Testis (tissue), 3 donors: ENCODE measurements around the gene UVSSA. TPM values are rescaled to one million over a fixed set of nuclear protein-coding genes. Genes with fewer than 3 reads are reported as not detected.

Experiments used
- DNase-seq: peaks from one replicate; pipeline ENCODE4 v3.0.0-alpha.2; 2019
- H3K27ac ChIP-seq, 2 donors: fragments of 200-600 bp; sonication (generic); one replicate each; pipeline ENCODE4 v1.5.1; 2019
- H3K27me3 ChIP-seq: fragments of 200-600 bp; sonication (generic); one replicate; pipeline ENCODE4 v1.5.1; 2019
- H3K36me3 ChIP-seq: fragments of 200-600 bp; sonication (generic); one replicate; pipeline ENCODE4 v1.5.1; 2017; ENCODE audit warnings: low read depth; ENCODE audit errors: missing control alignments
- H3K4me1 ChIP-seq: fragments of 200-600 bp; sonication (generic); one replicate; pipeline ENCODE4 v1.5.1; 2019
- H3K4me3 ChIP-seq, 2 donors: fragments of 200-600 bp; sonication (generic); one replicate each; pipeline ENCODE4 v1.5.1; 2017 to 2019
- H3K9me3 ChIP-seq: fragments of 200-600 bp; sonication (generic); one replicate; pipeline ENCODE4 v1.5.1; 2017
- POLR2A ChIP-seq: fragments of 450-650 bp; IDR thresholded peaks from one replicate; pipeline ENCODE4 v1.6.1; 2017; ENCODE audit warnings: antibody characterized with exemption, mild to moderate bottlenecking, moderate library complexity
- WGBS, 2 donors: methylation state at CpG; one replicate each; pipeline ENCODE4 v1.1.5; 2018; 5-methylcytosine and 5-hydroxymethylcytosine counted together
- intact Hi-C: fragments of 100-400 bp; cut with DNase I; formaldehyde crosslinking; loops from one replicate; pipeline ENCODE4 v1.15.1; 2023; ENCODE audit warnings: low total_unique reads
- polyA plus RNA-seq: library from polyadenylated mRNA; stranded (reverse); fragments of 350-450 nt; fragmentation: Illumina TruSeq; extraction: RNeasy Lipid Tissue Mini Kit (QIAGEN cat#74804); gene quantifications from one replicate; pipeline ENCODE4 v1.2.3, GENCODE V29; 2014; ENCODE audit warnings: low read depth, low replicate concordance; ENCODE audit not compliant: insufficient read depth
- total RNA-seq, 2 donors: library from RNA; depleted of rRNA; stranded (reverse); fragments of >200 nt; gene quantifications; one replicate each; pipeline ENCODE4 v1.2.3, GENCODE V29; 2016
- TF ChIP-seq, protein P1 (sequence below), 3 experiments: fragments of 450-650 bp in 2 of 3; fragments of 200-600 bp in 1 of 3; sonication (generic) in 1 of 3; IDR thresholded peaks; one replicate each; pipeline ENCODE4 v1.5.1; 2016 to 2019; ENCODE audit warnings: antibody characterized with exemption in 3 of 3, mild to moderate bottlenecking in 2 of 3, moderate library complexity in 1 of 3

UVSSA gene
- total and polyA plus RNA-seq, 3 donors from 2014 or later: 35.8 to 94.6 (median 71.5) TPM

DNA sequence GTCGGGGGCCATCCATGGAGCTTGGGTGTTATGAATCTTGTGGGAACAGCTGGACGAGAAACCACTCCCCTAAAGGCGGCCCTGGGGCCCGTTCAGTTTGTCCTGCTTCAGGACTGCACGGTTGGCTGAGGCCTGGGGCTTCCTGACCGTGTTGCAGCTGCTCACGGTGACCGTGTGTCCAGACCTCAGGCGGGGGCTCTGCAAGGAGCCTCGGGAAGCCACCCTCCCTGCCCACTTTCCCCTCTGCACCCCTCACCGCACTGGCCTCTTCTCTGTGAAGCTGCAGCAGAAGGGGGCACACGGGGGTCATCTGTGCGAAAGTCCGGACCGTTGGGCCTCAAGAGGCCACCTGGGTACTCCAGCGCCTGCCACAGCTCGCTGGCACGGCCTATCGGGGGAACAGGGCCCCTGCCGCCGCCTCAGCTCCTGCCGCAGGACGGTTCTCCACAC, 29.4 kb downstream of the UVSSA start:
- H3K27ac ChIP-seq: no peak overlapping the region
- intact Hi-C loops: no loop called here
- H3K4me3 ChIP-seq: no peak overlapping the region
- WGBS, 2 donors: 93 to 95% methylated on average over 14 to 23 of the region's 23 CpGs
- TF ChIP-seq, protein P1, sequence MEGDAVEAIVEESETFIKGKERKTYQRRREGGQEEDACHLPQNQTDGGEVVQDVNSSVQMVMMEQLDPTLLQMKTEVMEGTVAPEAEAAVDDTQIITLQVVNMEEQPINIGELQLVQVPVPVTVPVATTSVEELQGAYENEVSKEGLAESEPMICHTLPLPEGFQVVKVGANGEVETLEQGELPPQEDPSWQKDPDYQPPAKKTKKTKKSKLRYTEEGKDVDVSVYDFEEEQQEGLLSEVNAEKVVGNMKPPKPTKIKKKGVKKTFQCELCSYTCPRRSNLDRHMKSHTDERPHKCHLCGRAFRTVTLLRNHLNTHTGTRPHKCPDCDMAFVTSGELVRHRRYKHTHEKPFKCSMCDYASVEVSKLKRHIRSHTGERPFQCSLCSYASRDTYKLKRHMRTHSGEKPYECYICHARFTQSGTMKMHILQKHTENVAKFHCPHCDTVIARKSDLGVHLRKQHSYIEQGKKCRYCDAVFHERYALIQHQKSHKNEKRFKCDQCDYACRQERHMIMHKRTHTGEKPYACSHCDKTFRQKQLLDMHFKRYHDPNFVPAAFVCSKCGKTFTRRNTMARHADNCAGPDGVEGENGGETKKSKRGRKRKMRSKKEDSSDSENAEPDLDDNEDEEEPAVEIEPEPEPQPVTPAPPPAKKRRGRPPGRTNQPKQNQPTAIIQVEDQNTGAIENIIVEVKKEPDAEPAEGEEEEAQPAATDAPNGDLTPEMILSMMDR (IDR thresholded peaks at IDR 0.05): no peak
- no peak for TF ChIP-seq POLR2A
- H3K9me3 ChIP-seq: no peaks in the 10 kb centered on the region
- H3K27me3 ChIP-seq: no peaks in the 10 kb centered on the region
- no peaks in the 10 kb centered on the region for H3K36me3 ChIP-seq
- DNase-seq: no peak
- H3K4me1 ChIP-seq: no peaks in the 10 kb centered on the region

DNA sequence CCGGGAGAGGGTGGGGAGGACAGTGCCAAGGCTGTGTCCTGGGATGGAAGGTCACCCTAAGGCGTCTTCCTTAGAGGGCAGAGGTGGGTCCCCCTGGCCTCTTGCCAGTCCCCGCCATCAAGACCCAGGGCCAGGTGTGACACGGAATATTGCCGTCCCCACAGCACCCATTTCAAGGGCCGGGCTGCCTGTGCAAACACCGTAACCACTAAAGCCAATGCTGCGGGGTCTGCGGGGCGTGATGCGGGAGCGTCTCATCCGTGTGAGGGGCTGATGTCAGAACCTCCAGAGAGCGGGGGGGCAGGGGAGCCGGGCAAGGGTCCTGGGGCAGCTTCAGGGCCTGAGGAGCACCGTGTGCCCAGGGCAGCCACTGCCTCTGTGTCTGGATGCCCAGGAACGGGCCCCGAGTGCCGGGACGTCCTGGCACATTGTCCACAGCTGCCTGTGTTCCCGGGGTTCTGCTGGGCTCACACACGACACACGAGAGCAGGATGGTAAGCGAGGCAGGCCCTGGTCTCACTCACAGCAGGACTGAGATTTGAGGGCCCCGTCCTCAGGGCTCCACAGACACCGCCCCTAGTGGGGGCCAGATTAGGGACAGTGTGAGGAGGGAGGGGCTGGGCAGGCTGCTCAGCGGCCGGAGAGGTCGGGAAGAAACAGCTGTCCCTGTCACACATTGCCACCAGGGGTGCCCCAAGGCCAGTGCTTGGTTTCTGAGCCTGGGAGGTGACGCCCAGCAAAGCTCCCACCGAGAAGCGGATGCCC, 30.0 kb downstream of the UVSSA start:
- no peak for TF ChIP-seq POLR2A
- TF ChIP-seq, protein P1 (IDR thresholded peaks at IDR 0.05): no peak
- H3K27ac ChIP-seq: no peak overlapping the region
- H3K4me1 ChIP-seq: no peaks in the 10 kb centered on the region
- no peaks in the 10 kb centered on the region for H3K27me3 ChIP-seq
- intact Hi-C loops: no loop called here
- no peaks in the 10 kb centered on the region for H3K36me3 ChIP-seq
- 95 to 100% methylated on average over 5 to 32 of the region's 32 CpGs for WGBS, 2 donors
- no peak overlapping the region for H3K4me3 ChIP-seq
- no peak for DNase-seq
- H3K9me3 ChIP-seq: no peaks in the 10 kb centered on the region

DNA sequence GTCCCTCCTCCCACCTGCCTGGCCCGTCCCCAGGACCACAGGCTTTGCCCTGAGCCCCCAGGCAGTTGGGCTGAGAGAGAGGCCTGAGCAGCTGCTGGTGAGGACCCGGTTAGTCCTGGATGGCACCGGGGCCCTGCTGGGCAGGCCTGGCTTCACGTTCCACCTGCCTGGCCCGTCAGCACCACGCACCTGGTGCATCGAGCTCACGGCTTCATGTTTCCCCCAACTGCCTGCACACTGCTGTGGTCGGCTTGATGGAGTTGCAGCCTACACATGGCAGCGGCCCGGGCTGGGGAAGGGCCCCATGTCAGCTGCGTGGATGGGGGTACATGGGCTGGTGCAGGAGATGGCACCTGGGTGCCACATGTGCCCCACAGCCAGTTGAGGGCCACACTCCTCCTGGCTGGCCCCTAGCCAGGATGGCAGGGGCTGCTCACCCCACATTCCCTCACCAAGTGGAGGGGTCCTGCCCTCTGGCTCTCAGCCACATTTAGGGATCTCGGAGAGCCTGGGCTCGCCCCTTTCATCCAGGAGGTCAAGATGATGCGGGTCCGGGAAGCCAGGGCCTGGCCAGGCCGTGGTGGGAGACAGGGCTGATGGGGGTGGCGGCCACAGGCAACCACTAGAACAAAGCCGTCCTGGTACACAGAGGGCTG, 30.7 kb downstream of the UVSSA start:
- Histone ChIP-seq H3K27me3 (no peaks in the 10 kb centered on the region), H3K4me1 (no peaks in the 10 kb centered on the region), H3K27ac (no peak overlapping the region), H3K9me3 (no peaks in the 10 kb centered on the region), H3K36me3 (no peaks in the 10 kb centered on the region), H3K4me3 (no peak overlapping the region)
- no peak for DNase-seq
- intact Hi-C loops: no loop called here
- WGBS, 2 donors: 91 to 100% methylated on average over 1 to 19 of the region's 19 CpGs
- TF ChIP-seq, protein P1 (IDR thresholded peaks at IDR 0.05): no peak
- TF ChIP-seq POLR2A: no peak

- H3K9me3 ChIP-seq: no peaks in the 10 kb centered on the region
- DNase-seq: no peak
- no peak for TF ChIP-seq POLR2A
- TF ChIP-seq, protein P1 (IDR thresholded peaks at IDR 0.05): no peak
- no peaks in the 10 kb centered on the region for H3K36me3 ChIP-seq
- no peaks in the 10 kb centered on the region for H3K4me1 ChIP-seq
- intact Hi-C loops: no loop called here
- no peak overlapping the region for H3K27ac ChIP-seq
- H3K27me3 ChIP-seq: no peaks in the 10 kb centered on the region
- WGBS, 2 donors: 88 to 95% methylated on average over 15 to 27 of the region's 30 CpGs
- no peak overlapping the region for H3K4me3 ChIP-seq
Measured at GRCh38 chr4:1378559-1379231, 31.7 kb downstream of the UVSSA start.
